GM23248 (cell line): ENCODE data around the gene ANO1. TPM values are rescaled to one million over a fixed set of nuclear protein-coding genes. Genes with fewer than 3 reads are reported as not detected.

ENCODE experiments used
- DNase-seq: peaks from one replicate; pipeline ENCODE4 v3.0.0-alpha.2; 2015
- H2AFZ ChIP-seq: fragments of 200-600 bp; sonication (generic); 2 replicates; pipeline ENCODE4 v1.6.1; 2016; ENCODE audit warnings: antibody characterized with exemption
- H3F3A ChIP-seq: fragments of 200-600 bp; sonication (generic); 2 replicates; pipeline ENCODE4 v1.6.1; 2016; ENCODE audit warnings: mild to moderate bottlenecking, antibody characterized with exemption, mixed run types; ENCODE audit not compliant: insufficient read depth
- H3K27ac ChIP-seq: fragments of 200-600 bp; sonication (generic); 2 replicates; pipeline ENCODE4 v1.5.1; 2016; ENCODE audit warnings: mild to moderate bottlenecking
- H3K27me3 ChIP-seq: fragments of 200-600 bp; sonication (generic); replicated peaks from 2 replicates; pipeline ENCODE4 v1.6.1; 2016; ENCODE audit warnings: mild to moderate bottlenecking; ENCODE audit not compliant: insufficient read depth
- H3K36me3 ChIP-seq: fragments of 200-600 bp; sonication (generic); 2 replicates; pipeline ENCODE4 v1.6.1; 2016; ENCODE audit warnings: low read depth, mild to moderate bottlenecking
- H3K4me1 ChIP-seq: fragments of 200-600 bp; sonication (generic); 2 replicates; pipeline ENCODE4 v1.6.1; 2016; ENCODE audit warnings: mild to moderate bottlenecking; ENCODE audit not compliant: insufficient read depth
- H3K4me2 ChIP-seq: fragments of 200-600 bp; sonication (generic); one replicate; pipeline ENCODE4 v1.6.1; 2016; ENCODE audit warnings: mild to moderate bottlenecking; ENCODE audit not compliant: unreplicated experiment
- H3K4me3 ChIP-seq: fragments of 200-600 bp; sonication (generic); 2 replicates; pipeline ENCODE4 v1.5.1; 2016; ENCODE audit warnings: mild to moderate bottlenecking
- H3K79me2 ChIP-seq: fragments of 200-600 bp; sonication (generic); 2 replicates; pipeline ENCODE4 v1.6.1; 2016; ENCODE audit warnings: mild to moderate bottlenecking; ENCODE audit not compliant: insufficient read depth
- H3K9ac ChIP-seq: fragments of 200-600 bp; sonication (generic); 2 replicates; pipeline ENCODE4 v1.6.1; 2016; ENCODE audit warnings: mild to moderate bottlenecking
- H3K9me2 ChIP-seq: fragments of 200-600 bp; sonication (generic); 2 replicates; pipeline ENCODE4 v1.6.1; 2016; ENCODE audit warnings: mixed run types, mild to moderate bottlenecking, moderate library complexity; ENCODE audit not compliant: insufficient read depth
- H3K9me3 ChIP-seq: fragments of 200-600 bp; sonication (generic); one replicate; pipeline ENCODE4 v1.6.1; 2017; ENCODE audit warnings: low read depth
- H4K20me1 ChIP-seq: fragments of 200-600 bp; sonication (generic); 2 replicates; pipeline ENCODE4 v1.6.0; 2016; ENCODE audit not compliant: insufficient read depth
- EZH2 ChIP-seq: fragments of 200-600 bp; sonication (generic); IDR thresholded peaks from 2 replicates; pipeline ENCODE4 v1.6.1; 2018; ENCODE audit warnings: antibody characterized with exemption, mild to moderate bottlenecking; ENCODE audit not compliant: insufficient read depth, poor library complexity, severe bottlenecking
- EZH2phosphoT487 ChIP-seq: fragments of 200-600 bp; sonication (generic); IDR thresholded peaks from 2 replicates; pipeline ENCODE4 v1.6.1; 2018; ENCODE audit warnings: antibody characterized with exemption, moderate library complexity, mild to moderate bottlenecking, low read depth; ENCODE audit not compliant: insufficient read depth
- WGBS, 2 experiments: methylation state at CpG; one replicate each; pipeline ENCODE4 v1.1.6; 2015 to 2017; ENCODE audit warnings: low lambda C conversion rate in 2 of 2, low coverage in 1 of 2; ENCODE audit errors: missing lambda C conversion rate in 2 of 2; 5-methylcytosine and 5-hydroxymethylcytosine counted together
- in situ Hi-C: fragments of 300-500 bp; cut with MboI; formaldehyde crosslinking; loops from 2 replicates; pipeline ENCODE4 v1.15.0; 2020
- polyA plus RNA-seq: library from polyadenylated mRNA; unstranded; fragments of >200 nt; fragmentation: Nextera tagmentation; extraction: Ambion mirVana; gene quantifications from 2 replicates; pipeline ENCODE4 v1.2.1, GENCODE V29; 2016
- total RNA-seq: library from RNA; depleted of rRNA; stranded (reverse); fragments of >200 nt; shearing (Covaris generic); gene quantifications from 2 replicates; pipeline ENCODE4 v1.2.3, GENCODE V29; 2014

Gene ANO1
- total and polyA plus RNA-seq, 2 experiments from 2014 or later: 0.97 TPM; not detected in 1

DNA sequence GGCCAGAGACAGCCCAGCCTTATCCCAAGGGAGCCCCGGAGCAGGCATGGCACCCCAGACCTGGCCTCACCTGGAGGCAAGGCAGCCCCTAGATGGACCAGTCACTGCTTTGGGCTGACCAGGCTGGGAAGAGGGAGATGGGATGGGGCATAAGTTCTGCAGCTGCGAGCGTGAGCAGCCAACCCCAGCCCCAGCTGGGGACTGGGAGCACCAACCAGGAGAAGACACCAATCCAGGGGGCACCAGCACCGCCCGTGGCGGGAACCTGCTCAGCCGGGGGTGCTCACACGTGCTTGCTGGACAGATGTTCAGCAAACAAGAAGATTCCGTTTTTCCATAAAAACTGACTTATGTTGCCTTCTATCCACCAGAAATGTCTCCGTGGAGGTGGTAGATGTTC, 108.8 kb downstream of the ANO1 start:
- Histone ChIP-seq H3K4me3 (no peak overlapping the region), H3K79me2 (no peaks in the 10 kb centered on the region), H3K4me1 (no peaks in the 10 kb centered on the region), H3K4me2 (no peak overlapping the region), H2AFZ (no peak overlapping the region), H3K9ac (no peak overlapping the region), H3K27ac (no peak overlapping the region), H3K36me3 (no peaks in the 10 kb centered on the region), H4K20me1 (no peaks in the 10 kb centered on the region), H3K9me3 (no peaks in the 10 kb centered on the region), H3K27me3 (peaks cover 28% of the 10 kb centered on the region), H3K9me2 (no peaks in the 10 kb centered on the region), H3F3A (no peaks in the 10 kb centered on the region)
- no peak for DNase-seq
- WGBS, 2 experiments: 42 to 44% methylated on average over 10 of the region's 10 CpGs
- in situ Hi-C loops: no loop called here
- TF ChIP-seq EZH2phosphoT487 (no peak), EZH2 (no peak)

DNA sequence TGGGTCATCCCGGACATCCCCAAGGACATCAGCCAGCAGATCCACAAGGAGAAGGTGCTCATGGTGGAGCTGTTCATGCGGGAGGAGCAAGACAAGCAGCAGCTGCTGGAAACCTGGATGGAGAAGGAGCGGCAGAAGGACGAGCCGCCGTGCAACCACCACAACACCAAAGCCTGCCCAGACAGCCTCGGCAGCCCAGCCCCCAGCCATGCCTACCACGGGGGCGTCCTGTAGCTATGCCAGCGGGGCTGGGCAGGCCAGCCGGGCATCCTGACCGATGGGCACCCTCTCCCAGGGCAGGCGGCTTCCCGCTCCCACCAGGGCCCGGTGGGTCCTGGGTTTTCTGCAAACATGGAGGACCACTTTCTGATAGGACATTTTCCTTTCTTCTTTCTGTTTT, 109.7 kb downstream of the ANO1 start:
- in situ Hi-C loops: no loop called here
- peaks cover 28% of the 10 kb centered on the region for H3K27me3 ChIP-seq

DNA sequence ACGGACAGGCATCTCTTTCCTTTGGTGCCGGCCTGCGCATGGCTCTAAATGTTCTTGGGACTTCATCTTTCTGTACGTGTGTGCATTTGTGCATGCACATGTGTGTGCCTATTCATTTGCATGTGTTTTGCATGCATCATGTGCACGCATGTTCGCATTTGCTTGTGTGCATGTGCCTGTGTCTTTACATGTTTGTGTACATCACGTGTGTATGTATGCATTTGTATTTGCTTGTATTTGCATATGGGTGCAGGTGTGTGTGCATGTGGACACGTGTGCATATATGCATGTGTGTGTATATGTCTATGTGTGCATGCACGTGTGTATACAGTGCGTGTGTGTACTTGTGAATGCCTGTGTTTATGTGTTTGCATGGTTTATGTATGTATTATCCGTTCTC, 111.5 kb downstream of the ANO1 start:
- in situ Hi-C loops: loop anchor here (5.0 to 10.0 kb wide), 3 partner anchors 262 to 505 kb away; no protein-coding TSS in a partner anchor
- TF ChIP-seq EZH2: no peak
- Histone ChIP-seq H2AFZ (no peak overlapping the region), H3K36me3 (no peaks in the 10 kb centered on the region), H3K4me1 (no peaks in the 10 kb centered on the region), H3K9me3 (no peaks in the 10 kb centered on the region), H3K9ac (no peak overlapping the region), H3K79me2 (no peaks in the 10 kb centered on the region), H3K4me3 (no peak overlapping the region), H3K27ac (no peak overlapping the region), H4K20me1 (no peaks in the 10 kb centered on the region), H3K9me2 (no peaks in the 10 kb centered on the region), H3K27me3 (peaks cover 26% of the 10 kb centered on the region), H3F3A (no peaks in the 10 kb centered on the region), H3K4me2 (no peak overlapping the region)
- 48 to 51% methylated on average over 11 of the region's 11 CpGs for WGBS, 2 experiments
- no peak for DNase-seq

More for the DNA sequence above, 109.7 kb downstream of the ANO1 start:
- DNase-seq: no peak
- Histone ChIP-seq H3K27ac (no peak overlapping the region), H3F3A (no peaks in the 10 kb centered on the region), H3K4me1 (no peaks in the 10 kb centered on the region), H2AFZ (no peak overlapping the region), H4K20me1 (no peaks in the 10 kb centered on the region), H3K9me2 (no peaks in the 10 kb centered on the region), H3K79me2 (no peaks in the 10 kb centered on the region), H3K9ac (no peak overlapping the region), H3K36me3 (no peaks in the 10 kb centered on the region), H3K4me2 (no peak overlapping the region), H3K9me3 (no peaks in the 10 kb centered on the region), H3K4me3 (no peak overlapping the region)
- 55 to 59% methylated on average over 9 to 15 of the region's 15 CpGs for WGBS, 2 experiments
- TF ChIP-seq EZH2: no peak
- no peak for TF ChIP-seq EZH2phosphoT487

DNA sequence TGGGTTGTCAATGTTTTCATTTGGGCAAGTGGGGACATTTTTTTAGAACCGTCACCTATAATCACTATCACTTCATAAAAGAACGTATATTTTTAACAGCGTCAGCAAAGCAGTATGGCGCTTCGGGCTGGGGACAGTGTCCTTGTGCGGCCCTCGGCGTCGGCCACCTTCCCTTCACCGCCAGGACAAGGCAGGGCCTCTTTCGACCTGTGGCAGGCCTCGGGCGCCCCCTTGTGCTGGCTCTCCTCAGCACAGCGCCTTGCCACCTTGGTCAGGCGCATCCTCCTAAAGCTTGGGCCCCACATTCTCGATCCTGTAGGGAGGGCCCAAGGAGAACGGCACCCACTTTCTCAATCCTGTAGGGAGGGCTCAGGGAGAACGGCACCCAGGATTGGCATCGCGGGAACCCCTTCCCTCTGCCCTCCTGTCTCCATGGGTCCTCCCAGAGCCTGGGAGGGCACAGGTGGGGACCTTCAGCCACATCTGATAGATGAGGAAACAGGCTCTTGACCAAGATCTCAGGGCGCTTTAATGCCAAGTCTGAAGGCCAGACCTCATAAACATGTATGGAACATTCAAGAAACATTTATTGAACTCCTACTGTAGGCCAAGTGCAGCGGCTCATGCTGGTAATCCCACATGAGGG, 113.5 kb downstream of the ANO1 start:
- Histone ChIP-seq H3K36me3 (no peaks in the 10 kb centered on the region), H3K4me3 (no peak overlapping the region), H3K9ac (no peak overlapping the region), H3K9me3 (no peaks in the 10 kb centered on the region), H3K27me3 (peaks cover 20% of the 10 kb centered on the region), H3F3A (no peaks in the 10 kb centered on the region), H3K79me2 (no peaks in the 10 kb centered on the region), H3K4me2 (no peak overlapping the region), H3K9me2 (no peaks in the 10 kb centered on the region), H3K27ac (no peak overlapping the region), H3K4me1 (no peaks in the 10 kb centered on the region), H4K20me1 (no peaks in the 10 kb centered on the region), H2AFZ (no peak overlapping the region)
- 7 to 10% methylated on average over 22 of the region's 22 CpGs for WGBS, 2 experiments
- DNase-seq: peak; percentile 74
- in situ Hi-C loops: loop anchor here (5.0 to 10.0 kb wide), 3 partner anchors 264 to 507 kb away; no protein-coding TSS in a partner anchor
- no peak for TF ChIP-seq EZH2
- no peak for TF ChIP-seq EZH2phosphoT487
